Spleen (tissue), 7 donors: ENCODE results near the gene SMR3A.

Experiments
- POLR2A ChIP-seq, 3 donors: fragments of 450-650 bp; IDR thresholded peaks; one replicate each; pipeline ENCODE4 v1.5.1; 2017; ENCODE audit warnings: antibody characterized with exemption in 3 of 3, mild to moderate bottlenecking in 1 of 3
- POLR2AphosphoS5 ChIP-seq, 3 donors: sonication (generic); formaldehyde crosslinking; IDR thresholded peaks; one replicate each; pipeline ENCODE4 v1.5.1; 2017; ENCODE audit warnings: antibody characterized with exemption in 3 of 3
- TF ChIP-seq, protein P1 (sequence below), 11 experiments: fragments of 200-600 bp in 7 of 11; fragments of 450-650 bp in 4 of 11; sonication (generic) in 4 of 11; IDR thresholded peaks in 8 of 11; conservative IDR thresholded peaks in 3 of 11; 1 replicate in 7 of 11; 2 replicates in 4 of 11; pipeline versions ENCODE4 v1.4.0 to v1.8.0; 2016 to 2021; ENCODE audit warnings: antibody characterized with exemption in 11 of 11, inconsistent platforms in 4 of 11, mild to moderate bottlenecking in 1 of 11
- donor health status: DM: no; HTN: no; CAD: no; lungs with moderate emphysema.
- donor health status: DM: no; HTN: no; CAD: no.
- donor health status: DM: no; HTN: no; CAD: no.

DNA sequence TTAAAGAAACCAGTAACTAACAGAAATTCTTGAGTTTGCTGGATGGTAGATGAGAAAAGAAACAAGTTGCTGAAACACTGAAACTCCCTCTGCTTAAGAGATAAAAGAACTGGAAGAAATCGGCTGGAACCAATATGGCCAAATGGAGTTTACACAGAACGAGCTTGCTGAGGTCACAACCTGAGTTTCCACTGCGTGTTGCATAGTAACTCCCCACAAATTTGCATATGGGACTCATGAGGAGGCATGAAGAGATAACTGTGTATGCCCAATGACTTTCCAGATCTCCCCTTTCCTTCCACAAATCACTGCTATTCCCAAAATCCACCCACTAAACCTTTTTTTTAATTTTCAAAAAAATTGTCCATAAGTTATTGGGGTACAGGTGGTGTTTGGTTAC, 12.2 kb downstream of the SMR3A start:
- TF ChIP-seq POLR2A (IDR thresholded peaks at IDR 0.05) (no peak), POLR2AphosphoS5 (IDR thresholded peaks at IDR 0.05) (no peak)
- TF ChIP-seq, protein P1, sequence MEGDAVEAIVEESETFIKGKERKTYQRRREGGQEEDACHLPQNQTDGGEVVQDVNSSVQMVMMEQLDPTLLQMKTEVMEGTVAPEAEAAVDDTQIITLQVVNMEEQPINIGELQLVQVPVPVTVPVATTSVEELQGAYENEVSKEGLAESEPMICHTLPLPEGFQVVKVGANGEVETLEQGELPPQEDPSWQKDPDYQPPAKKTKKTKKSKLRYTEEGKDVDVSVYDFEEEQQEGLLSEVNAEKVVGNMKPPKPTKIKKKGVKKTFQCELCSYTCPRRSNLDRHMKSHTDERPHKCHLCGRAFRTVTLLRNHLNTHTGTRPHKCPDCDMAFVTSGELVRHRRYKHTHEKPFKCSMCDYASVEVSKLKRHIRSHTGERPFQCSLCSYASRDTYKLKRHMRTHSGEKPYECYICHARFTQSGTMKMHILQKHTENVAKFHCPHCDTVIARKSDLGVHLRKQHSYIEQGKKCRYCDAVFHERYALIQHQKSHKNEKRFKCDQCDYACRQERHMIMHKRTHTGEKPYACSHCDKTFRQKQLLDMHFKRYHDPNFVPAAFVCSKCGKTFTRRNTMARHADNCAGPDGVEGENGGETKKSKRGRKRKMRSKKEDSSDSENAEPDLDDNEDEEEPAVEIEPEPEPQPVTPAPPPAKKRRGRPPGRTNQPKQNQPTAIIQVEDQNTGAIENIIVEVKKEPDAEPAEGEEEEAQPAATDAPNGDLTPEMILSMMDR (IDR thresholded peaks at IDR 0.05 in 8 of 11, conservative IDR thresholded peaks at IDR 0.05 in 3 of 11) = no peak
